Measurements from ENCODE around the gene PRMT2. TPM values are rescaled to one million over a fixed set of nuclear protein-coding genes. Genes with fewer than 3 reads are reported as not detected.

PRMT2 gene
- total RNA-seq, 1 experiment from 2014 or later: 60.5 TPM

DNA sequence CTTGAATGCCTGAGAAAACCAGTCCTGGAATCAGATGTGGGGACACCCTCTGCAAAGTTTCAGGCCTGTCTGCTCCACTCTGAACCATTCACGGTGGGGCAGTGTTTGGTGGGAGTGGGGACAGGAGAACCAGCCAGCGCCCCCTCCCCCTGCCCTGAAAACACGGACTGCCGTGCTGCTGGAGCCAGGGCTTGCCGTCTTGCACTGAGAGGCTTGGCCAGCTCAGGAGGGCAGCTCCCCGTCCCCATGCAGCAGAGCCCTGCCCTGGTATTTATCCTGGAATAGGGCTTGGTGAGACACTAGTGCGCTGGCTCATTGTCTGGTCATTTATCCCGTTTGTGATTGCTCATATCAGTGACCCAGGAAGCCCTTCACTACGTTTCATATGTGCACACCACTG lies 34.5 kb upstream of the PRMT2 start:
- DNase-seq (ENCODE audit: low read depth, low spot score) (no peak), ATAC-seq (no peak)
- ChIA-PET CTCF (no interaction called here), POLR2A (no interaction called here)
- Histone ChIP-seq H3K36me3 (ENCODE audit: control insufficient read depth, insufficient read depth, low read length) (no peaks in the 10 kb centered on the region), H3K4me3 (ENCODE audit: low read depth in 2 of 2, low read length in 2 of 2) (no peak overlapping the region), H3K4me1 (ENCODE audit: control insufficient read depth, insufficient read depth, low read length) (no peaks in the 10 kb centered on the region), H3K27ac (ENCODE audit: low read length) (no peak overlapping the region), H3K27me3 (ENCODE audit: control insufficient read depth, insufficient read depth, low read length) (no peaks in the 10 kb centered on the region), H3K9me3 (ENCODE audit: control insufficient read depth, insufficient read depth, low read depth, low read length) (no peaks in the 10 kb centered on the region)
- no TSS peak for BruUV-seq (replicated peaks)
- in situ Hi-C loops (cut with HindIII; ENCODE audit: low pct_unique_long_range_greater_than_20kb, low sequenced_read_pairs) (no loop called here), intact Hi-C loops (cut with micrococcal nuclease; ENCODE audit: unreplicated experiment) (no loop called here)
- no peak for TF ChIP-seq POLR2AphosphoS5 (IDR thresholded peaks at IDR 0.05; ENCODE audit: low read depth, low read length)
- no peak for TF ChIP-seq TCF7L2 (IDR thresholded peaks at IDR 0.05; ENCODE audit: low read depth, low read length)
- no peak for TF ChIP-seq REST (IDR thresholded peaks at IDR 0.05; ENCODE audit: insufficient read depth in 1 of 2, low read depth in 2 of 2, low read length in 1 of 2)
- TF ChIP-seq CTCF (IDR thresholded peaks at IDR 0.05): no peak
- no peak for TF ChIP-seq SIN3A (IDR thresholded peaks at IDR 0.05; ENCODE audit: borderline replicate concordance, insufficient read depth, low read depth, low read length)

DNA sequence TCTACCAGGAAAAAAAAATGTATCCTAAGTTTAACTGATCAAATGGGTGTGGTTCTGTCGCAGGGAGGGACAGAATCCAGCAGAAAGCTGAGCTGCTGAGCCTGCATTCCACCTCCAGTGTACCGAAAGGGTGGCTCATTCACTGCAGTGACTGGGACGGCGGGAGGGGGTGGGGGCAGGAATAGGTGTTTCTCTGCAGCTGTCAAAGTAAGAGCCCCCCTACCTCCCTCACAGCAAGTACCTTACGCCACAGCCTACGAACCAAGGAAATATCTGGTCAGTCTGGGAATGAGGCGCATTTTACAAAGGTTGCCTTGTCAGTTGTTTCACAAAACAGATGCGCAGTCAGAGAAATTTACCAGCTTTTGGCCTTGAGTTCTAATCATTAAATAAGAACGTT lies 32.2 kb upstream of the PRMT2 start:
- ChIA-PET CTCF (no interaction called here), POLR2A (no interaction called here)
- no peaks in the 10 kb centered on the region for H3K27me3 ChIP-seq (ENCODE audit: control insufficient read depth, insufficient read depth, low read length)
- H3K27ac ChIP-seq (ENCODE audit: low read length): no peak overlapping the region
- H3K4me1 ChIP-seq (ENCODE audit: control insufficient read depth, insufficient read depth, low read length): no peaks in the 10 kb centered on the region
- H3K9me3 ChIP-seq (ENCODE audit: control insufficient read depth, insufficient read depth, low read depth, low read length): no peaks in the 10 kb centered on the region
- ATAC-seq: no peak
- in situ Hi-C loops (cut with HindIII; ENCODE audit: low pct_unique_long_range_greater_than_20kb, low sequenced_read_pairs) (no loop called here), intact Hi-C loops (cut with micrococcal nuclease; ENCODE audit: unreplicated experiment) (no loop called here)
- no peak for DNase-seq (ENCODE audit: low read depth, low spot score)
- no TSS peak for BruUV-seq (replicated peaks)
- TF ChIP-seq TCF7L2 (IDR thresholded peaks at IDR 0.05; ENCODE audit: low read depth, low read length) (no peak), SIN3A (IDR thresholded peaks at IDR 0.05; ENCODE audit: borderline replicate concordance, insufficient read depth, low read depth, low read length) (no peak), POLR2AphosphoS5 (IDR thresholded peaks at IDR 0.05; ENCODE audit: low read depth, low read length) (no peak), CTCF (IDR thresholded peaks at IDR 0.05) (no peak), REST (IDR thresholded peaks at IDR 0.05; ENCODE audit: insufficient read depth in 1 of 2, low read depth in 2 of 2, low read length in 1 of 2) (no peak)
- no peak overlapping the region for H3K4me3 ChIP-seq (ENCODE audit: low read depth in 2 of 2, low read length in 2 of 2)
- H3K36me3 ChIP-seq (ENCODE audit: control insufficient read depth, insufficient read depth, low read length): no peaks in the 10 kb centered on the region

Data from Panc1 (cell line).